Neural progenitor cell (in vitro differentiated cells): ENCODE results near the gene SLC18A3. TPM values are rescaled to one million over a fixed set of nuclear protein-coding genes. Genes with fewer than 3 reads are reported as not detected.

Experiments
- DNase-seq: peaks from one replicate; pipeline ENCODE4 v3.0.0-alpha.2; 2016; ENCODE audit warnings: low spot score
- H2AFZ ChIP-seq: fragments of 200-600 bp; sonication (generic); replicated peaks from 2 replicates; pipeline ENCODE4 v1.6.1; 2016; ENCODE audit warnings: antibody characterized with exemption
- H3F3A ChIP-seq: fragments of 200-600 bp; sonication (generic); 2 replicates; pipeline ENCODE4 v1.6.1; 2016; ENCODE audit warnings: antibody characterized with exemption, low read depth
- H3K27ac ChIP-seq: fragments of 200-600 bp; sonication (generic); 2 replicates; pipeline ENCODE4 v1.5.1; 2016; ENCODE audit warnings: mild to moderate bottlenecking
- H3K27me3 ChIP-seq: fragments of 200-600 bp; sonication (generic); 2 replicates; pipeline ENCODE4 v1.6.1; 2016; ENCODE audit warnings: mild to moderate bottlenecking, moderate library complexity
- H3K36me3 ChIP-seq: fragments of 200-600 bp; sonication (generic); 2 replicates; pipeline ENCODE4 v1.5.1; 2016
- H3K4me1 ChIP-seq: fragments of 200-600 bp; sonication (generic); 2 replicates; pipeline ENCODE4 v1.6.1; 2016; ENCODE audit warnings: mixed run types
- H3K4me2 ChIP-seq: fragments of 200-600 bp; sonication (generic); 2 replicates; pipeline ENCODE4 v1.6.1; 2016
- H3K4me3 ChIP-seq: fragments of 200-600 bp; sonication (generic); 2 replicates; pipeline ENCODE4 v1.5.1; 2016
- H3K79me2 ChIP-seq: fragments of 200-600 bp; sonication (generic); 2 replicates; pipeline ENCODE4 v1.6.1; 2016; ENCODE audit warnings: low read depth
- H3K9ac ChIP-seq: fragments of 200-600 bp; sonication (generic); 2 replicates; pipeline ENCODE4 v1.6.1; 2016
- H3K9me3 ChIP-seq: fragments of 200-600 bp; sonication (generic); 2 replicates; pipeline ENCODE4 v1.5.1; 2016; ENCODE audit warnings: low read depth
- H4K20me1 ChIP-seq: fragments of 200-600 bp; sonication (generic); 2 replicates; pipeline ENCODE4 v1.6.1; 2016; ENCODE audit warnings: low read depth
- H3K27ac Mint-ChIP-seq: 3 replicates; pipeline ENCODE4 v1.8.0; 2021; ENCODE audit warnings: mixed read lengths
- H3K27me3 Mint-ChIP-seq: 2 replicates; pipeline ENCODE4 v1.8.0; 2022; ENCODE audit warnings: low read depth, mild to moderate bottlenecking, inconsistent platforms, moderate library complexity, mixed read lengths; ENCODE audit not compliant: insufficient read depth
- H3K36me3 Mint-ChIP-seq: 3 replicates; pipeline ENCODE4 v1.8.0; 2021; ENCODE audit warnings: mixed read lengths
- H3K4me1 Mint-ChIP-seq: 3 replicates; pipeline ENCODE4 v1.8.0; 2021; ENCODE audit warnings: mixed read lengths
- H3K4me3 Mint-ChIP-seq: 3 replicates; pipeline ENCODE4 v1.8.0; 2021; ENCODE audit warnings: mild to moderate bottlenecking, moderate library complexity, mixed read lengths
- H3K9me3 Mint-ChIP-seq: 3 replicates; pipeline ENCODE4 v1.8.0; 2020; ENCODE audit warnings: mixed read lengths
- CTCF ChIP-seq: fragments of 200-600 bp; sonication (generic); IDR thresholded peaks from 2 replicates; pipeline ENCODE4 v1.5.1; 2017; ENCODE audit warnings: antibody characterized with exemption, mild to moderate bottlenecking
- EZH2 ChIP-seq: fragments of 200-600 bp; sonication (generic); IDR thresholded peaks from 2 replicates; pipeline ENCODE4 v1.6.1; 2017; ENCODE audit warnings: antibody characterized with exemption, mild to moderate bottlenecking, moderate library complexity
- EZH2phosphoT487 ChIP-seq: fragments of 200-600 bp; sonication (generic); IDR thresholded peaks from 2 replicates; pipeline ENCODE4 v1.6.1; 2017; ENCODE audit warnings: antibody characterized with exemption
- total RNA-seq: library from RNA; depleted of rRNA; stranded (reverse); fragments of >200 nt; gene quantifications from 2 replicates; pipeline ENCODE4 v1.2.3, GENCODE V29; 2015; ENCODE audit warnings: low replicate concordance

Gene SLC18A3
- total RNA-seq, 1 donor from 2014 or later = not detected

- no peak overlapping the region for H3K4me3 ChIP-seq
- H3K36me3 Mint-ChIP-seq = no peaks in the 10 kb centered on the region
- no peaks in the 10 kb centered on the region for H3K4me1 Mint-ChIP-seq
- H3K9me3 Mint-ChIP-seq = no peaks in the 10 kb centered on the region
- H3K4me1 ChIP-seq = no peaks in the 10 kb centered on the region
- no peaks in the 10 kb centered on the region for H3F3A ChIP-seq
- H3K4me3 Mint-ChIP-seq = no peak overlapping the region
- peaks cover 3% of the 10 kb centered on the region for H3K27me3 ChIP-seq
- H2AFZ ChIP-seq = no peak overlapping the region
- H4K20me1 ChIP-seq = no peaks in the 10 kb centered on the region
- no peak overlapping the region for H3K9ac ChIP-seq
- TF ChIP-seq CTCF = no peak
- no peak for TF ChIP-seq EZH2phosphoT487
- TF ChIP-seq EZH2 = no peak
- H3K4me2 ChIP-seq = no peak overlapping the region
- no peaks in the 10 kb centered on the region for H3K36me3 ChIP-seq
- no peak overlapping the region for H3K27ac ChIP-seq
- no peak for DNase-seq
- no peaks in the 10 kb centered on the region for H3K79me2 ChIP-seq
- H3K27ac Mint-ChIP-seq = no peak overlapping the region
- no peaks in the 10 kb centered on the region for H3K9me3 ChIP-seq
- peaks cover 23% of the 10 kb centered on the region for H3K27me3 Mint-ChIP-seq
Observed at GRCh38 chr10:49624629-49625028, 14.5 kb downstream of the SLC18A3 start.

DNA sequence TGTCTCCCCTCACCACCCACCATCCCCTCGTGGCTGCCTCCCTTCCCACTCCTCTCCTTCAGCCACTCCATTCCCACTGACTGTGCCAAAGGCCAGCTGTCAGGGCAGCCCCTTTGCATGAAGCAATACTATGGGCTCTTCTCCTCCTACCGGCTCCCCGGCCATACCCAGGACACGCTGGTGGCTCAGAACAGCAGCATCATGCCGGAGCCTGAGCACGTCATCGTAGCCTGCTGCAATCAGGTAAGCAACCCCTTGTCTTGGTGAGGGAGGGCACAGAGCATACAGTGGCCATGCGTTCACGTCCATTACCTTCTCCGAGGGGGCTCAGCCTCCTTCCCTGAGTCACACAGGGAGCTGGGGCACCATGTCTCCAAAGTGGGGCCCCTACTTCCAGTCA is 15.3 kb downstream of the SLC18A3 start:
- Histone ChIP-seq H3K4me1 (no peaks in the 10 kb centered on the region), H4K20me1 (no peaks in the 10 kb centered on the region), H3K4me3 (no peak overlapping the region), H3K9ac (no peak overlapping the region), H3K79me2 (no peaks in the 10 kb centered on the region), H3K9me3 (no peaks in the 10 kb centered on the region), H3K27me3 (peaks cover 4% of the 10 kb centered on the region), H3K4me2 (no peak overlapping the region), H2AFZ (no peak overlapping the region), H3K27ac (no peak overlapping the region), H3K36me3 (no peaks in the 10 kb centered on the region), H3F3A (no peaks in the 10 kb centered on the region)
- Mint-ChIP-seq H3K4me3 (no peak overlapping the region), H3K27me3 (peaks cover 23% of the 10 kb centered on the region), H3K36me3 (no peaks in the 10 kb centered on the region), H3K4me1 (no peaks in the 10 kb centered on the region), H3K9me3 (no peaks in the 10 kb centered on the region), H3K27ac (no peak overlapping the region)
- no peak for DNase-seq
- TF ChIP-seq EZH2phosphoT487 (no peak), CTCF (no peak), EZH2 (no peak)

GRCh38 chr10:49627038-49627437 is 16.9 kb downstream of the SLC18A3 start:
- no peak overlapping the region for H3K4me3 Mint-ChIP-seq
- H3K4me2 ChIP-seq = no peak overlapping the region
- H3K9me3 Mint-ChIP-seq = no peaks in the 10 kb centered on the region
- H2AFZ ChIP-seq = no peak overlapping the region
- no peaks in the 10 kb centered on the region for H3F3A ChIP-seq
- no peak overlapping the region for H3K4me3 ChIP-seq
- H3K27ac Mint-ChIP-seq = no peak overlapping the region
- no peaks in the 10 kb centered on the region for H3K9me3 ChIP-seq
- no peak for DNase-seq
- no peaks in the 10 kb centered on the region for H4K20me1 ChIP-seq
- H3K36me3 Mint-ChIP-seq = no peaks in the 10 kb centered on the region
- no peak overlapping the region for H3K27ac ChIP-seq
- H3K79me2 ChIP-seq = no peaks in the 10 kb centered on the region
- no peaks in the 10 kb centered on the region for H3K4me1 Mint-ChIP-seq
- no peaks in the 10 kb centered on the region for H3K4me1 ChIP-seq
- no peaks in the 10 kb centered on the region for H3K36me3 ChIP-seq
- peaks cover 23% of the 10 kb centered on the region for H3K27me3 Mint-ChIP-seq
- peaks cover 7% of the 10 kb centered on the region for H3K27me3 ChIP-seq
- no peak for TF ChIP-seq EZH2phosphoT487
- TF ChIP-seq CTCF = no peak
- no peak for TF ChIP-seq EZH2
- no peak overlapping the region for H3K9ac ChIP-seq
